ENCODE measurements around the gene MGP.

Gene MGP

DNA sequence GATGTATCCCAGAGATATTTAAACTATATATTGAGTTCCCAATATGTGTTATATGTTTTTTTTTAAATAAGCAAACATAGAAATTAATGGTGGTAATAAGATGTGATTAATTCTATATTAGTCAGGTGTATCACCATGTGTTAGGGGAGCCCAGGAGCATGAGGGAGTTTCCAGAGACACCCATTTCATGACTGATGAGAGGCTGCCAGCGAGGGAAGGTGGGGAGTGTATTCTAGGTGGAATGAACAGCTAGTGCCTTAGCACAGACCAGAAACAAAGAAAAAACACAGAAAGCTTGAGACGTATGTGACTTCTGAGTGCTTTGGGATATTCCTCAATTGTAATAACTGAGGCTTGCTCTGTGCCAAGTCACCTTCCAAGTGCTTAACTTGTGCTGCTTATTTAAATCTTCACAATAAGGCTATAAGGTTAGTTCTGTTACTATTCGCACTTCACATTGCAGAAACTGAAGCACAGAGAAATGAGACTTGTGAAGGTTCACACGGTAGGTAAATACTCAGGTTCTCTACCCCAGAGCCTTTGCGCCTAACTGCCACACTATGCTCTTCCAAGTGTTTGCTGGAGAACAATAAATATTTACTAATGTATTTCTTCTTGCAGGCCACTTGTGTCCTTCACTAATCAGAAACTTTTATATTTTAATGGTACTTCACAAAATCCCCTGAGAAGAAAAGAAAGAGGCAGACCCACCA is 17.9 kb upstream of the MGP start:
- no peak overlapping the region for H2AFZ ChIP-seq (ENCODE audit: low read depth)
- H3K4me1 ChIP-seq (ENCODE audit: low read depth, poor library complexity, severe bottlenecking): no peaks in the 10 kb centered on the region
- no peak overlapping the region for H3K27ac ChIP-seq
- H3K4me3 ChIP-seq (IDR thresholded peaks at IDR 0.05; ENCODE audit: insufficient read depth, low read depth, low read length): no peak overlapping the region
- H3K4me2 ChIP-seq: no peak overlapping the region
- H3K36me3 ChIP-seq (ENCODE audit: insufficient read depth): no peaks in the 10 kb centered on the region
- TF ChIP-seq, protein P1, sequence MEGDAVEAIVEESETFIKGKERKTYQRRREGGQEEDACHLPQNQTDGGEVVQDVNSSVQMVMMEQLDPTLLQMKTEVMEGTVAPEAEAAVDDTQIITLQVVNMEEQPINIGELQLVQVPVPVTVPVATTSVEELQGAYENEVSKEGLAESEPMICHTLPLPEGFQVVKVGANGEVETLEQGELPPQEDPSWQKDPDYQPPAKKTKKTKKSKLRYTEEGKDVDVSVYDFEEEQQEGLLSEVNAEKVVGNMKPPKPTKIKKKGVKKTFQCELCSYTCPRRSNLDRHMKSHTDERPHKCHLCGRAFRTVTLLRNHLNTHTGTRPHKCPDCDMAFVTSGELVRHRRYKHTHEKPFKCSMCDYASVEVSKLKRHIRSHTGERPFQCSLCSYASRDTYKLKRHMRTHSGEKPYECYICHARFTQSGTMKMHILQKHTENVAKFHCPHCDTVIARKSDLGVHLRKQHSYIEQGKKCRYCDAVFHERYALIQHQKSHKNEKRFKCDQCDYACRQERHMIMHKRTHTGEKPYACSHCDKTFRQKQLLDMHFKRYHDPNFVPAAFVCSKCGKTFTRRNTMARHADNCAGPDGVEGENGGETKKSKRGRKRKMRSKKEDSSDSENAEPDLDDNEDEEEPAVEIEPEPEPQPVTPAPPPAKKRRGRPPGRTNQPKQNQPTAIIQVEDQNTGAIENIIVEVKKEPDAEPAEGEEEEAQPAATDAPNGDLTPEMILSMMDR (conservative IDR thresholded peaks at IDR 0.05; ENCODE audit: low read depth, low read length): no peak
- H4K20me1 ChIP-seq (ENCODE audit: insufficient read depth): no peaks in the 10 kb centered on the region
- no peaks in the 10 kb centered on the region for H3K27me3 ChIP-seq (ENCODE audit: insufficient read depth, low read depth)
- no peak overlapping the region for H3K9ac ChIP-seq
- H3K79me2 ChIP-seq (ENCODE audit: insufficient read depth, low read depth): no peaks in the 10 kb centered on the region

DNA sequence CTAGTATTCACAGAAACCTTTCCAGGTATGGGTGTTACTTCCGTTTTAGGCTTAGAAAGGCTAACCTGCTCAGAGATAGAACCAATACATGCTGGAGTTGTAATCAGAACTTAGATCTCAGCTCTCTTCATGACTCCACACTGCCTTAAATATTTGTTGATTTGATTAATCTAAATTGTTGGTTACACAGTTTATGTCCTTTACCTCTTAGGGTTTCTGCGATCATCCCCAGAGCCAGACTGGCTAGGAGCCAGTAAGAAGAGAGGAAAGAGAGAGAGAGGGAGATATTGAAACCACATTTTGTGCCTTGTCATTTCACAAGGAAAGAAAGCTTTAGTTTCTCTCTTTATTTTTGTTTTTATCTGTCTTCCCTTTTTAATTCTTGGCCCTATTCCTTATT is 16.8 kb upstream of the MGP start:
- TF ChIP-seq, protein P1 (conservative IDR thresholded peaks at IDR 0.05; ENCODE audit: low read depth, low read length): no peak
- H3K4me1 ChIP-seq (ENCODE audit: low read depth, poor library complexity, severe bottlenecking): no peaks in the 10 kb centered on the region
- H4K20me1 ChIP-seq (ENCODE audit: insufficient read depth): no peaks in the 10 kb centered on the region
- H3K36me3 ChIP-seq (ENCODE audit: insufficient read depth): no peaks in the 10 kb centered on the region
- no peaks in the 10 kb centered on the region for H3K79me2 ChIP-seq (ENCODE audit: insufficient read depth, low read depth)
- H3K4me2 ChIP-seq: no peak overlapping the region
- no peaks in the 10 kb centered on the region for H3K27me3 ChIP-seq (ENCODE audit: insufficient read depth, low read depth)
- H2AFZ ChIP-seq (ENCODE audit: low read depth): no peak overlapping the region
- no peak overlapping the region for H3K9ac ChIP-seq
- no peak overlapping the region for H3K27ac ChIP-seq
- H3K4me3 ChIP-seq (IDR thresholded peaks at IDR 0.05; ENCODE audit: insufficient read depth, low read depth, low read length): no peak overlapping the region

DNA sequence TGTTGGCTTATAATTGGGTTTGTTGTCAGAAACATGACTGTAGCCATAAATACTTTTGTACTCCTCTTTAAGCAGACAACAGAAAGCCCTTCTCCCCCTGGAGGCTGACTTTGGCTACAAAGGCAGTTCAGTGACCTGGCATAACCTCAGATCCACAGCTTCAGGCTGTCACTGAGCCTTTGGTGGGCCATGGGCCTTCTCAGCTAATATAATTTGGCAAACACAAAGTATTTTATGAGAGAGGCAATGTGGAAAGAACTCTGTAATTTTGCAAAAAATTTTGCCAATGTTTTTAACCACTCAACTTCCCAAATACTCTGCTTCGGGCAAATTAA is 15.5 kb upstream of the MGP start:
- Histone ChIP-seq H3K36me3 (ENCODE audit: insufficient read depth) (no peaks in the 10 kb centered on the region), H3K9ac (no peak overlapping the region), H3K27ac (no peak overlapping the region), H3K4me2 (no peak overlapping the region), H3K4me1 (ENCODE audit: low read depth, poor library complexity, severe bottlenecking) (no peaks in the 10 kb centered on the region), H4K20me1 (ENCODE audit: insufficient read depth) (no peaks in the 10 kb centered on the region), H3K27me3 (ENCODE audit: insufficient read depth, low read depth) (no peaks in the 10 kb centered on the region), H3K4me3 (IDR thresholded peaks at IDR 0.05; ENCODE audit: insufficient read depth, low read depth, low read length) (no peak overlapping the region), H2AFZ (ENCODE audit: low read depth) (no peak overlapping the region), H3K79me2 (ENCODE audit: insufficient read depth, low read depth) (no peaks in the 10 kb centered on the region)
- TF ChIP-seq, protein P1 (conservative IDR thresholded peaks at IDR 0.05; ENCODE audit: low read depth, low read length): no peak

DNA sequence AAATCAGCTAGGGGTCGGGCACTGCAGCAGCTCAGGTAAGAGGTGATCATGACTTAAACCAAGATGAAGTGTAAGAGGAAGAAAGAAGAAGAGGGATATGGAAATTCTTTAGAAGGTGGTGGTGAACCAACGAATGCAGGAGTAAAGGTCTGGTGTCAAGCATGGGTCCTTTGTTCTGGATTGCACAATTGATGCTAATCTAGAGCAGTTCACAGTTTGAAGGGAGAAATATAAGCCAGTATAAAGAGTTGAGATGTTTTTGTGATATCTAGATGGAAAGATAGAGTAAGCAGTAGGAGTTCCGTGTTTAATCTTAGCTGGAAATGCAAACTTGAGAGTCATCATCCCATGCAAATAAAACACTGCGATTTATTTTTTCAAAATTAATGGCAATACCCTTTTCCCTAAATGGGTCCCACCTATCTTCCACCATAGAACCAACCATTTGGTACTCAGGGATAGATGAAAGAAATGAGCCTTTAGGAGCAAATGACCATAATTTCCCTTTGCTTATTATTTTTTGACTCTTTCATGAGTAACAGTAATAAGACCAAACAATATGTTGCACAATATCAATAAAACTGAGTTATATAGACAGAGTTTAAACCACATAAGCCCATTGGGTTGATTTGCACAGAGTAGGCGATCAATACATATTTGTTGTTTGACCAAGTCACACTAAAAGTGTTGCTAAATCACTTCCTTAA is 15.0 kb upstream of the MGP start:
- H3K4me1 ChIP-seq (ENCODE audit: low read depth, poor library complexity, severe bottlenecking): no peaks in the 10 kb centered on the region
- no peaks in the 10 kb centered on the region for H3K27me3 ChIP-seq (ENCODE audit: insufficient read depth, low read depth)
- H3K4me3 ChIP-seq (IDR thresholded peaks at IDR 0.05; ENCODE audit: insufficient read depth, low read depth, low read length): no peak overlapping the region
- no peak overlapping the region for H3K27ac ChIP-seq
- no peak overlapping the region for H3K9ac ChIP-seq
- no peak overlapping the region for H3K4me2 ChIP-seq
- no peaks in the 10 kb centered on the region for H3K79me2 ChIP-seq (ENCODE audit: insufficient read depth, low read depth)
- no peaks in the 10 kb centered on the region for H4K20me1 ChIP-seq (ENCODE audit: insufficient read depth)
- H3K36me3 ChIP-seq (ENCODE audit: insufficient read depth): no peaks in the 10 kb centered on the region
- TF ChIP-seq, protein P1 (conservative IDR thresholded peaks at IDR 0.05; ENCODE audit: low read depth, low read length): no peak
- no peak overlapping the region for H2AFZ ChIP-seq (ENCODE audit: low read depth)
